Uterus (tissue), 2 donors: ENCODE data around the gene CAPN13.

ENCODE experiments used
- POLR2A ChIP-seq, 2 donors: fragments of 450-650 bp; IDR thresholded peaks; one replicate each; pipeline ENCODE4 v1.6.1; 2016; ENCODE audit warnings: antibody characterized with exemption in 2 of 2, mild to moderate bottlenecking in 1 of 2, moderate library complexity in 1 of 2
- TF ChIP-seq, protein P1 (sequence below), 4 experiments: fragments of 200-600 bp in 2 of 4; fragments of 450-650 bp in 2 of 4; sonication (generic) in 2 of 4; IDR thresholded peaks; one replicate each; pipeline ENCODE4 v1.5.1; 2016 to 2019; ENCODE audit warnings: antibody characterized with exemption in 4 of 4, mild to moderate bottlenecking in 2 of 4, moderate library complexity in 1 of 4

DNA sequence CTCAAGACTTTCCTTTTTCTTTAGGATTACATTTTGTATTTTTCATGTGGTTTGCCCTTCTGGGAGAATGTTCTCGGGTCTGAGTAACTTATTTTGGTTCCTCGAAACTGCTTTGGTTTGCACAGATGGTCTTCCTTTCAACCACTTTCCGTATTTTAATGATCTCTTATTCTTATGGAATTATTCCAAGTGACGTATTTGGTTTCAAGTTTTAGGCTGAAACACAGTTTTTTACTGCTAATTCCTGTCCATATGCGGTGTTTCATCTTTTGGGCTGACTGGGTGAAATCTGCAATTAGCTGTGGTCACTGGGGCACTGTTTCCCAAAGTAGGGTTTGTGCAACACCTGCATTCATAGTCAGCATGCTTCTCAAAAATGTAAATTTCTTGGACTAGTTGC is 122.7 kb downstream of the CAPN13 start:
- TF ChIP-seq, protein P1, sequence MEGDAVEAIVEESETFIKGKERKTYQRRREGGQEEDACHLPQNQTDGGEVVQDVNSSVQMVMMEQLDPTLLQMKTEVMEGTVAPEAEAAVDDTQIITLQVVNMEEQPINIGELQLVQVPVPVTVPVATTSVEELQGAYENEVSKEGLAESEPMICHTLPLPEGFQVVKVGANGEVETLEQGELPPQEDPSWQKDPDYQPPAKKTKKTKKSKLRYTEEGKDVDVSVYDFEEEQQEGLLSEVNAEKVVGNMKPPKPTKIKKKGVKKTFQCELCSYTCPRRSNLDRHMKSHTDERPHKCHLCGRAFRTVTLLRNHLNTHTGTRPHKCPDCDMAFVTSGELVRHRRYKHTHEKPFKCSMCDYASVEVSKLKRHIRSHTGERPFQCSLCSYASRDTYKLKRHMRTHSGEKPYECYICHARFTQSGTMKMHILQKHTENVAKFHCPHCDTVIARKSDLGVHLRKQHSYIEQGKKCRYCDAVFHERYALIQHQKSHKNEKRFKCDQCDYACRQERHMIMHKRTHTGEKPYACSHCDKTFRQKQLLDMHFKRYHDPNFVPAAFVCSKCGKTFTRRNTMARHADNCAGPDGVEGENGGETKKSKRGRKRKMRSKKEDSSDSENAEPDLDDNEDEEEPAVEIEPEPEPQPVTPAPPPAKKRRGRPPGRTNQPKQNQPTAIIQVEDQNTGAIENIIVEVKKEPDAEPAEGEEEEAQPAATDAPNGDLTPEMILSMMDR (IDR thresholded peaks at IDR 0.05) = no peak
- TF ChIP-seq POLR2A (IDR thresholded peaks at IDR 0.05) = no peak
